MM.1S (cell line): ENCODE results near the gene KRIT1.

Source experiments
- DNase-seq: peaks from one replicate; pipeline ENCODE4 v3.0.0-alpha.2; 2015
- H2AFZ ChIP-seq: fragments of 300-600 bp; sonication (generic); 2 replicates; pipeline ENCODE4 v1.6.0; 2016; ENCODE audit warnings: antibody characterized with exemption, low read length
- H3F3A ChIP-seq: fragments of 300-600 bp; sonication (generic); 2 replicates; pipeline ENCODE4 v1.6.1; 2016; ENCODE audit warnings: mild to moderate bottlenecking, antibody characterized with exemption, low read length, moderate library complexity, mixed read lengths; ENCODE audit not compliant: insufficient read depth
- H3K27ac ChIP-seq: fragments of 300-600 bp; sonication (generic); 2 replicates; pipeline ENCODE4 v1.5.1; 2016; ENCODE audit warnings: mild to moderate bottlenecking, low read length
- H3K27me3 ChIP-seq: fragments of 300-600 bp; sonication (generic); replicated peaks from 2 replicates; pipeline ENCODE4 v1.6.0; 2016; ENCODE audit warnings: low read length; ENCODE audit not compliant: insufficient read depth
- H3K36me3 ChIP-seq: fragments of 300-600 bp; sonication (generic); replicated peaks from 2 replicates; pipeline ENCODE4 v1.6.1; 2016; ENCODE audit warnings: mild to moderate bottlenecking, low read length, mixed read lengths; ENCODE audit not compliant: insufficient read depth
- H3K4me1 ChIP-seq: fragments of 300-600 bp; sonication (generic); 2 replicates; pipeline ENCODE4 v1.6.1; 2016; ENCODE audit warnings: low read length, mixed read lengths
- H3K4me2 ChIP-seq: fragments of 300-600 bp; sonication (generic); 2 replicates; pipeline ENCODE4 v1.6.0; 2016; ENCODE audit warnings: low read depth, low read length
- H3K4me3 ChIP-seq: fragments of 300-600 bp; sonication (generic); 2 replicates; pipeline ENCODE4 v1.5.1; 2016; ENCODE audit warnings: low read length, mixed read lengths
- H3K79me2 ChIP-seq: fragments of 300-600 bp; sonication (generic); 2 replicates; pipeline ENCODE4 v1.6.1; 2016; ENCODE audit warnings: mixed run types, low read length, mixed read lengths
- H3K9ac ChIP-seq: fragments of 300-600 bp; sonication (generic); 2 replicates; pipeline ENCODE4 v1.6.1; 2016; ENCODE audit warnings: low read length, mixed read lengths
- H3K9me2 ChIP-seq: fragments of 300-600 bp; sonication (generic); replicated peaks from 2 replicates; pipeline ENCODE4 v1.6.1; 2016; ENCODE audit warnings: mild to moderate bottlenecking, low read length, mixed read lengths; ENCODE audit not compliant: insufficient read depth
- H3K9me3 ChIP-seq: fragments of 300-600 bp; sonication (generic); replicated peaks from 2 replicates; pipeline ENCODE4 v1.6.1; 2016; ENCODE audit warnings: mild to moderate bottlenecking, low read length, mixed read lengths; ENCODE audit not compliant: insufficient read depth
- H4K20me1 ChIP-seq: fragments of 300-600 bp; sonication (generic); 2 replicates; pipeline ENCODE4 v1.6.1; 2016; ENCODE audit warnings: mild to moderate bottlenecking, low read length, moderate library complexity, mixed read lengths; ENCODE audit not compliant: insufficient read depth
- CTCF ChIP-seq: fragments of 300-600 bp; sonication (generic); IDR thresholded peaks from 2 replicates; pipeline ENCODE4 v1.5.1; 2016; ENCODE audit warnings: antibody characterized with exemption, low read length, mixed read lengths
- EZH2 ChIP-seq: fragments of 300-600 bp; sonication (generic); optimal IDR thresholded peaks from 2 replicates; pipeline ENCODE3; 2017; ENCODE audit warnings: low read depth, mild to moderate bottlenecking, antibody characterized with exemption, low read length, mixed read lengths
- EZH2phosphoT487 ChIP-seq: fragments of 300-600 bp; sonication (generic); IDR thresholded peaks from 2 replicates; pipeline ENCODE4 v1.6.1; 2018; ENCODE audit warnings: antibody characterized with exemption, low read length

KRIT1 gene

GRCh38 chr7:92266415-92267241, 20.9 kb upstream of the KRIT1 start:
- H3K27ac ChIP-seq = no peak overlapping the region
- no peak overlapping the region for H2AFZ ChIP-seq
- peaks cover 44% of the 10 kb centered on the region for H3K79me2 ChIP-seq

GRCh38 chr7:92260248-92260781, 14.6 kb upstream of the KRIT1 start:
- Histone ChIP-seq H2AFZ (no peak overlapping the region), H4K20me1 (no peaks in the 10 kb centered on the region), H3K9me2 (no peaks in the 10 kb centered on the region), H3K79me2 (peaks cover 77% of the 10 kb centered on the region), H3F3A (no peaks in the 10 kb centered on the region), H3K9me3 (no peaks in the 10 kb centered on the region), H3K4me1 (no peaks in the 10 kb centered on the region), H3K4me2 (no peak overlapping the region), H3K27ac (no peak overlapping the region), H3K36me3 (no peaks in the 10 kb centered on the region), H3K27me3 (no peaks in the 10 kb centered on the region), H3K4me3 (no peak overlapping the region), H3K9ac (no peak overlapping the region)
- DNase-seq = no peak
- TF ChIP-seq EZH2 = no peak
- no peak for TF ChIP-seq CTCF
- no peak for TF ChIP-seq EZH2phosphoT487

More at GRCh38 chr7:92266415-92267241, 20.9 kb upstream of the KRIT1 start:
- Histone ChIP-seq H3K27me3 (no peaks in the 10 kb centered on the region), H3F3A (no peaks in the 10 kb centered on the region), H3K9me3 (no peaks in the 10 kb centered on the region), H3K4me2 (no peak overlapping the region), H3K36me3 (no peaks in the 10 kb centered on the region), H3K9ac (no peak overlapping the region), H4K20me1 (no peaks in the 10 kb centered on the region), H3K9me2 (no peaks in the 10 kb centered on the region), H3K4me3 (no peak overlapping the region), H3K4me1 (no peaks in the 10 kb centered on the region)
- TF ChIP-seq EZH2 (no peak), EZH2phosphoT487 (no peak), CTCF (no peak)
- DNase-seq = no peak

GRCh38 chr7:92259610-92260247, 14.0 kb upstream of the KRIT1 start:
- Histone ChIP-seq H2AFZ (no peak overlapping the region), H3F3A (no peaks in the 10 kb centered on the region), H3K9me3 (no peaks in the 10 kb centered on the region), H3K27ac (no peak overlapping the region), H3K27me3 (no peaks in the 10 kb centered on the region), H4K20me1 (no peaks in the 10 kb centered on the region), H3K9ac (no peak overlapping the region), H3K4me2 (no peak overlapping the region), H3K4me3 (no peak overlapping the region), H3K79me2 (peaks cover 78% of the 10 kb centered on the region), H3K36me3 (no peaks in the 10 kb centered on the region), H3K4me1 (no peaks in the 10 kb centered on the region), H3K9me2 (no peaks in the 10 kb centered on the region)
- no peak for DNase-seq
- TF ChIP-seq CTCF (no peak), EZH2phosphoT487 (no peak), EZH2 (no peak)
